GM12891 (cell line): Measurements from ENCODE around the gene LTC4S.
"Not testable (repeated sequence)": the region's sequence is repeated elsewhere in the genome, so short reads cannot be mapped to it uniquely, and the experiment has no call there.

ENCODE experiments used
- POLR2A ChIP-seq: IDR thresholded peaks from 2 replicates; pipeline ENCODE4 v1.6.1; 2011; ENCODE audit warnings: low read depth, low read length, control low read depth
- POLR2AphosphoS5 ChIP-seq: IDR thresholded peaks from 2 replicates; pipeline ENCODE4 v1.6.1; 2011; ENCODE audit warnings: low read depth, low read length, control low read depth
- POU2F2 ChIP-seq: IDR thresholded peaks from 2 replicates; pipeline ENCODE4 v1.6.1; 2011; ENCODE audit warnings: low read depth, mild to moderate bottlenecking, control low read depth, low read length, moderate library complexity
- TAF1 ChIP-seq: IDR thresholded peaks from 2 replicates; pipeline ENCODE4 v1.6.1; 2011; ENCODE audit warnings: low read depth, low read length, control low read depth

DNA sequence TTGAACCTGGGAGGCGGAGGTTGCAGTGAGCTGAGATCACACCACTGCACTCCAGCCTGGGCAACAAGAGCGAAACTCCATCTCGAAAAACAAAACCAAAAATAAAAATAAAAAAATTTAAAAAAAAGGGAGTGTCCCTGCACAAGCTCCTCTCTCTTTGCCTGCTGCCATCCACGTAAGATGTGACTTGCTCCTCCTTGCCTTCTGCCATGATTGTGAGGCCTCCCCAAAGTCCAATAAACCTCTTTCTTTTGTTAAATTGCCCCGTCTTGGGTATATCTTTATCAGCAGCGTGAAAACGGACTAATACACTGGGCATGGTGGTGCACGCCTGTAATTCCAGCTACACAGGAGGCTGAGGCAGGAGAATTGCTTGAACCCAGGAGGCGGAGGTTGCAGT, 4.5 kb upstream of the LTC4S start:
- TF ChIP-seq POLR2A, POLR2AphosphoS5, TAF1, POU2F2: not testable (repeated sequence)
